ENCODE data around the gene MBD6. TPM values are rescaled to one million over a fixed set of nuclear protein-coding genes. Genes with fewer than 3 reads are reported as not detected.
"Not testable (repeated sequence)": the region's sequence is repeated elsewhere in the genome, so short reads cannot be mapped to it uniquely, and the experiment has no call there.

MBD6 gene
- total RNA-seq, 1 experiment from 2014 or later = 5.0 TPM

- no peak for DNase-seq (ENCODE audit: low read depth)
Measured at GRCh38 chr12:57515408-57515933, 7.2 kb upstream of the MBD6 start.

- DNase-seq (ENCODE audit: low read depth) = peak; percentile 10
Measured at GRCh38 chr12:57515934-57516541, 6.6 kb upstream of the MBD6 start.

GRCh38 chr12:57516617-57517153 is 5.9 kb upstream of the MBD6 start:
- DNase-seq (ENCODE audit: low read depth) = no peak

DNA sequence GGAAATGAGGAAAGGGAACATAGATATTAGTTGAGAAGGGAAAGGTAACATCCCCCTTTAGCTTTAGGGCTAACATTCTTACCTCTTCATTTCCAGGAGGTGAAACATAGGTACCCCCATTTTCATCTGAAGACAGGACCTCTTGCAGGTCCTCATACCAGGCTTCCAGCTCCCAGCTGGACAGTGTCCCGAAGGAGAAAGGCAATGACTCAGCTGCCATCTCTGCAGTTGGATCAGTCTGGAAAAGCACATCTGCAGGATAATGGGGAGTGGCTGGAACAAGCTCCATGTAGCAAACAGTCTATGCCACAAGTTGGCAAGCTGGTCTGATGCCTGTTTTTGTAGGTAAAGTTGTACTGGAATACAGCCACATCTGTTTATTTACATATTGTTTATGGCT is 5.4 kb upstream of the MBD6 start:
- DNase-seq (ENCODE audit: low read depth) = peak; percentile 47

- DNase-seq (ENCODE audit: low read depth) = not testable (repeated sequence)
Measured at GRCh38 chr12:57517718-57518117, 4.9 kb upstream of the MBD6 start.

DNA sequence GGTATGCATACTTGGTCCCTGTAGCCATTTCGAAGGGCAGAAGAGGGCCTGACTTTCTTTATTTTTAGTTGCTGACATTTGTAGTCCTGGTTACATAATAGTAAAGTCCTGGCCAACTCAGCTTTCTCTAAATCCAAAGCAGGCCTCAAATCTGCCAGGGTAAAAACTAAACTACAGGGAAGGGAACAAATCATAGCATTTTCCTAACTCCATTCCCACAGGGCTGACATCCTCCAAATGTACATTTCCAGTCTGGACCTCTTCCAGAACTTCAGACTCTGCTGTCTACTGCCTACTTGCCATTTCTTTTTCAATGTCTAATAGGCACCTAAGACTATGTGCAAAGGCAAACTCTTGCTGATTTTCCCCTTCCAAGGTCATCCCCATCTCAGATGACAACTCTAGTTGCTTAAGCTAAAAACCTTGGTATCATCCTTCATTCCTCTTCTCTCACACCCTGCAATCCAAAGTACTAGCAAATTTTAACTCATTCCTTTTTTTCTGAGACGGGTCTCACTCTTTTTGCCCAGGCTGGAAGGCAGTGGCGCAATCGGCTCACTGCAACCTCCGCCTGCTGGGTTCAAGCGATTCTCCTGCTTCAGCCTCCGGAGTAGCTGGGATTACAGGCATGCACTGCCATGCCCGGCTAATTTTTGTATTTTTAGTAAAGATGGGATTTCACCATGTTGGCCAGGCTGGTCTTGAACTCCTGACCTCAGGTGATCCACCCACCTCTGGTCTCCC is 4.3 kb upstream of the MBD6 start:
- DNase-seq (ENCODE audit: low read depth) = no peak

GRCh38 chr12:57518920-57519795 is 3.5 kb upstream of the MBD6 start:
- peak; percentile 43 for DNase-seq (ENCODE audit: low read depth)

GRCh38 chr12:57519796-57520052 is 2.9 kb upstream of the MBD6 start:
- no peak for DNase-seq (ENCODE audit: low read depth)

DNA sequence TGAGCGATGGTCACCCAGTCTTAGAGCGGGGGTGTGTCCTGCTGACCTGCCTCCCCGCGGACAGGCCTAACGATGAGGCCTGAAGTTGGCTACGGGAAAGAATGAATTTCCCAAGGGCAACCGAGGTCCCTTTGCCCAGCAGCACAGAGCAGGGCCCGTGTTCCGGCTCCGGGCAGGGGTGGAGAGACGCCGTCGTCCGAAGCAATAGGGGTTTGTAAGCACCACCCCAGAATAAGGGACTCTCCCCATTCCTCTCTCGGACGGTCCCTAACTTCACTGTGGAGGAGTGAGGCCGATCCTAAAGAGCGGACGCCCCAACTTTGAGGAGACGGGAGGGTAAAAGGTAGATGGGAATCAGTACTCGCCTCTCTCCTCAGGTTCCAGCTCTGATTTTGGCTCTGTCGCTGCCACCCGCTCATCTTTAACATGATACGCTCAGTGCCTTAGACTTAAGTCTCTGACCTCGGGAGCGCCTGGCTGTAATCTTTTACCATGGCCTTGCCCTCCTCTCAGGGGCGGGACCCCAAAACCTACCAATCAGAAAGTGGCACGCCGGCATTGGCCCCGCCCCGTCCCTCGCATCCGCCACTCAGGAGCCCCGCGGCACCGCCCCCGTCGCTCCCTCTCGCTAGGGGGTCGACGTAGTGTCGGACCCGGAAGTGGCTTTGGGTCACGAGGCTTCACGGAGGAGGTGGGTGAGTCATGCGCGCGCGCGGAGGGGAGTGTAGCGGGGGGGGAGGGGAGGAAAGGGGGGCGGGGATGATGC is 2.4 kb upstream of the MBD6 start, which contains the start of gene DDIT3:
DDIT3 (minus strand) TSS at position 462 of the 766 bp plus-strand sequence. CDS start 3,108 bp downstream, outside the sequence.
- peak; percentile 98 for DNase-seq (ENCODE audit: low read depth)

- DNase-seq (ENCODE audit: low read depth) = no peak
Measured at GRCh38 chr12:57521525-57522010, 1.1 kb upstream of the MBD6 start.

- DNase-seq (ENCODE audit: low read depth) = peak; percentile 43
Measured at GRCh38 chr12:57522887-57523705, 472 bp downstream of the MBD6 start.

DNA sequence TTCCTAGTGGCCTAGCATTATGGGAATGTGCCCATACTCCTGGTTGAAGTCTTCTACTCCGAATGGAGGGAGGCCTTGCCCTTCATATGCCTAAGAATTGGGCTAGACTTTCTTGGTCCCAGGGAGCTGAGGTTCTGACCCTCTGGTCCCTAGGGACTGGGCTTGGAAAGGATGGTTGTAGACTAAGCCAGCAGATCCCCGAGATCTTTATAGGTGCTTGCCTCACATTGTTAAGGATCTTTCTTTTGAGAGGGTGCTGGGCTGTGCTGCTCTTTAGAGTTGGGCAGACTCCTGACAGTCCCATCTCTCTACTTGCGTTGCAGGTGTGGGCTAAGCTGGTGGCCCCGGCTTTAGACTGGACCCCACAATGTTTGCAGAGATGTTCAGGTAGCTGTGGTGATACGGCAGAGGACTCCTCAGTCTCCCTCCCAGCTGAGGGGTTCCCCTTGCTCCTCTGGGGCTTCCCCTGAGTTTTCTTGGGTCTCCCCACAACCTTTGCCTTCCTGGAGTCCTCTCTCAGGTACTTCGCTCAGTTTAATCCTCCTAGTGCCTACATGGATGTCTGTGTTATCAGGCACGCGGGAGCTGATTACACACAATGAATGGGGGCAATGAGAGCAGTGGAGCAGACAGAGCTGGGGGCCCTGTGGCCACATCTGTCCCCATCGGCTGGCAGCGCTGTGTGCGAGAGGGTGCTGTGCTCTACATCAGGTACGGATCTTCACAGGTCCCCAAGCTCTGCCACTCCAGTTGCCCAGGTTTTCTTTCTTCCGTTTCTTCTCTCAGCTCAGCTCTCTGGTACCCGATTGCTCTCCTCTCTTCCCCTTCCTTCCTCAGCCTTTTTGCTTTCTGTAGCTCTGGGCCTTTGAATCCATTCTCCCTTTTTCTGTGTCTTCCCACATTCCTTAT is 1.3 kb downstream of the MBD6 start:
- DNase-seq (ENCODE audit: low read depth) = no peak

DNA sequence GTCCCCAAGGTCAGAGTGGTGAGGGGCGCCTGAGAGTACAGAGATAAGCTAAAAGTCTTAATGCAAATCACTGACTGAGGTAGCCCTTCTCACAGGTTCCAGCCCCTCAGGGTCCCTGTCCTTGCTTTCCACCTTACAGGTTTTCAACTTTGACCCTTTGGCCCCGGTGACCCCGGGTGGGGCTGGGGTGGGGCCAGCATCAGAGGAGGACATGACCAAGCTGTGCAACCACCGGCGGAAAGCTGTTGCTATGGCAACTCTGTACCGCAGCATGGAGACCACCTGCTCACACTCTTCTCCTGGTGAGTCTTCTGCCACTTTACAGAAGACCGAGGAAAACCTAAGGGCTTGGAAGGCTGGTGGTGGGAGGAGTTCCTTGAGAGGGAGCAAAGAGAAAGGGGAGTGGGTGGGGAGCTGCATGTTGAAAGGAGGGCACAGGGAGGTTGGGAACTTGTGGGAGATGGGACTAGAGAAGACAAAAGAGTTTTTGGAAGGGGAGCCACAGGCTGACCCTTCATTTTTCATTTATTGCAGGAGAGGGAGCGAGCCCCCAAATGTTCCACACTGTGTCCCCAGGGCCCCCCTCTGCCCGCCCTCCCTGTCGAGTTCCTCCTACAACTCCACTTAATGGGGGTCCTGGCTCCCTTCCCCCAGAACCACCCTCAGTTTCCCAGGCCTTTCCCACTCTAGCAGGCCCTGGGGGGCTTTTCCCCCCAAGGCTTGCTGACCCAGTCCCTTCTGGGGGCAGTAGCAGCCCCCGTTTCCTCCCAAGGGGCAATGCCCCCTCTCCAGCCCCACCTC is 2.4 kb downstream of the MBD6 start:
- no peak for DNase-seq (ENCODE audit: low read depth)

DNA sequence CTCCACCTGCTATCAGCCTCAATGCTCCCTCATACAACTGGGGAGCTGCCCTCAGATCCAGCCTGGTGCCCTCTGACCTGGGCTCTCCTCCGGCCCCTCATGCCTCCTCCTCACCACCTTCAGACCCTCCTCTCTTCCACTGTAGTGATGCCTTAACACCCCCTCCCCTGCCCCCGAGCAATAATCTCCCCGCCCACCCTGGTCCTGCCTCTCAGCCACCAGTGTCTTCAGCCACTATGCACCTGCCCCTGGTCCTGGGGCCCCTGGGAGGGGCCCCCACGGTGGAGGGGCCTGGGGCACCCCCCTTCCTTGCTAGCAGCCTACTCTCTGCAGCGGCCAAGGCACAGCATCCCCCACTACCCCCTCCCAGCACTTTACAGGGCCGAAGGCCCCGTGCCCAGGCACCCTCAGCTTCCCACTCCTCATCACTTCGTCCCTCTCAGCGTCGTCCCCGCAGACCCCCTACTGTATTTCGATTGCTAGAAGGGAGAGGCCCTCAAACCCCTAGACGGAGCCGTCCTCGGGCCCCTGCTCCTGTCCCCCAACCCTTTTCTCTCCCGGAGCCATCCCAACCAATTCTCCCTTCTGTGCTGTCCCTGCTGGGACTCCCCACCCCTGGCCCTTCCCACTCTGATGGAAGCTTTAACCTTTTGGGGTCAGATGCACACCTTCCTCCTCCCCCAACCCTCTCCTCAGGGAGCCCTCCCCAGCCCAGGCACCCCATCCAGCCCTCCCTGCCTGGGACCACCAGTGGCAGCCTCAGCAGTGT is 3.2 kb downstream of the MBD6 start:
- DNase-seq (ENCODE audit: low read depth) = no peak

DNA sequence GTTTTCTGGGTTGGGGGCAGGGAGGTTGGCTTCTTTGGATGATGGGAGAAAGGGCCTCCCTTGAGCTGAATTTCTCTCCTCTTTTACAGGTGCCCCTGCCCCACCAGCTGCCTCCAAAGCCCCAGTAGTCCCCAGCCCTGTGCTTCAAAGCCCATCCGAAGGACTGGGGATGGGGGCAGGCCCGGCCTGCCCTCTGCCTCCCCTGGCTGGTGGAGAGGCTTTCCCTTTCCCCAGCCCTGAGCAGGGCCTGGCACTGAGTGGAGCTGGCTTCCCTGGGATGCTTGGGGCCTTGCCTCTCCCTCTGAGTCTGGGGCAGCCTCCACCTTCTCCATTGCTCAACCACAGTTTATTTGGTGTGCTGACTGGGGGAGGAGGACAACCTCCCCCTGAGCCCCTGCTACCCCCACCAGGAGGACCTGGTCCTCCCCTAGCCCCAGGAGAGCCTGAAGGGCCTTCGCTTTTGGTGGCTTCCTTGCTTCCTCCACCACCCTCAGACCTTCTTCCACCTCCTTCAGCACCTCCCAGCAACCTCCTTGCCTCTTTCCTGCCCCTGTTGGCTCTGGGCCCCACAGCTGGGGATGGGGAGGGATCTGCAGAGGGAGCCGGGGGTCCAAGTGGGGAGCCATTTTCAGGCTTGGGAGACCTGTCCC is 4.0 kb downstream of the MBD6 start:
- no peak for DNase-seq (ENCODE audit: low read depth)

DNA sequence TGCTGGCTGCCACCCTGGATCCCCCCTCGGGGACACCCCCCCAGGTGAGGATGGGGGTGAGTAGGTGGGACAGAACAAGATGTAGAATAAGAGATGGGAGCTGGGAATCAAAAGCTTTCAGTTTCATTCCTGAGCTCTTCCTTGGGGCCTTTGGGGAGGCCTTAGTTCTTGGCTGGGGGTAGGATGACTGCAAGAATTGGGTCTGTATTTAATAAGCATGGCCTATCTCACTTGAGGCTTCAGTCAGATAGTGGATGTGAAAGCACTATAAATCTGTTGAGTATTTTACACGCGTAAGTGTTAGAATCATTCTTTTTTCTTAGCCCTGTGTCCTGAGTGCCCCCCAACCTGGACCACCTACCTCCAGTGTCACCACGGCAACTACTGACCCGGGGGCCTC is 4.6 kb downstream of the MBD6 start:
- no peak for DNase-seq (ENCODE audit: low read depth)

DNA sequence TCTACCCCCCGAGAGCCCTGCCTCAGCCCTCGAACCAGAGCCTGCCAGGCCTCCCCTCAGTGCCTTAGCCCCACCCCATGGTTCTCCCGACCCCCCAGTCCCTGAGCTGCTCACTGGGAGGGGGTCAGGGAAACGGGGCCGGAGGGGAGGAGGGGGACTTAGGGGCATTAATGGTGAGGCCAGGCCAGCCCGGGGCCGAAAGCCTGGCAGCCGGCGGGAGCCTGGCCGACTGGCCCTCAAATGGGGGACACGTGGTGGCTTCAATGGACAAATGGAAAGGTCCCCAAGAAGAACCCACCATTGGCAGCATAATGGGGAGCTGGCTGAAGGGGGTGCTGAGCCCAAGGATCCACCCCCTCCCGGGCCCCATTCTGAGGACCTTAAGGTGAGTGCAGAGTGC is 5.6 kb downstream of the MBD6 start:
- no peak for DNase-seq (ENCODE audit: low read depth)
